ENCODE measurements around the gene FRMD8. TPM values are rescaled to one million over a fixed set of nuclear protein-coding genes. Genes with fewer than 3 reads are reported as not detected.

FRMD8 gene
- total and polyA plus RNA-seq, 4 donors = 2.8 to 22.8 (median 15.0) TPM

DNA sequence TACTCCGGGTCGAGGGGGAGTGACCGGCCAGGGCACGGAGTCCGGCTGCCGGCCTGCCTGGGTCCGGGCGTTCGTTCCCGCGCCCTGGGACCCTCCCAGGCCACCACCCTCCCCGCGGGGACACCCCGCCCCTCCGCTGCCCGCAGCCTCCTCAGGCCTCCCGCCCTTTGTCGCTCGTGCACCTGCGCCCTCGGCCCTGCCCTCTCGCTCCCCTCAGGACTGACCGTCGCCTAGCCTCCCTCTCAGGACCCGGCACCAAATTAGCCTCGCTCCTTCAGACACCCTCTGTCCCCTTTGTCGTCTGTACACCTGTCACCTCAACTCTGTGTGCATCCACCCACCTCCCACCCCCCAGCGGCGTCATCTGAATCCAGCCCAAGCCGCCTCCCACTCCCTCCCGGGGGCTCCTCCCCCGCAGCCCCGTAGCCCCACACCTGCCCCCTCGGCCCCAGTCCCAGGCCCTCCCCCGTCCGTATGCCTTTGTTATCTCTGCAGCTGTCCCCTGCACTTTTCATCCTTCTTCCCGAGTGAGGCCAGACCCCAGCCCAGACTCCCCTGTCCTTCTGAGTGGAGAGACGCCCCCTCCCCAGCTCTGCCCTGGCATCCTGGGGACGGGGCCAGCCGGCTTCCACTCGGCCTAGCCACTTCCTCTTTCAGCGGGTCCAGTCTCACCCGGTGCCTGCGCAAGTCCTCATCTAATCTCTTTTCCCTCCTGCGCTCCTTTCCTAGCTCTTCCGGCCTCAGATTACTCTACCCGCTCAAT lies 31.2 kb upstream of the FRMD8 start:
- TF ChIP-seq SP1 (IDR thresholded peaks at IDR 0.05) (no peak), RXRA (IDR thresholded peaks at IDR 0.05) (no peak), YY1 (IDR thresholded peaks at IDR 0.05) (no peak), GABPA (IDR thresholded peaks at IDR 0.05 in 1 of 2, conservative IDR thresholded peaks at IDR 0.05 in 1 of 2) (no peak), HNF4G (IDR thresholded peaks at IDR 0.05) (no peak), EGR1 (IDR thresholded peaks at IDR 0.05; ENCODE audit: low read depth in 2 of 2) (no peak), JUND (IDR thresholded peaks at IDR 0.05) (no peak), NR2F2 (IDR thresholded peaks at IDR 0.05) (no peak), TAF1 (conservative IDR thresholded peaks at IDR 0.05) (no peak), RAD21 (IDR thresholded peaks at IDR 0.05) (no peak)
- TF ChIP-seq, protein P1, sequence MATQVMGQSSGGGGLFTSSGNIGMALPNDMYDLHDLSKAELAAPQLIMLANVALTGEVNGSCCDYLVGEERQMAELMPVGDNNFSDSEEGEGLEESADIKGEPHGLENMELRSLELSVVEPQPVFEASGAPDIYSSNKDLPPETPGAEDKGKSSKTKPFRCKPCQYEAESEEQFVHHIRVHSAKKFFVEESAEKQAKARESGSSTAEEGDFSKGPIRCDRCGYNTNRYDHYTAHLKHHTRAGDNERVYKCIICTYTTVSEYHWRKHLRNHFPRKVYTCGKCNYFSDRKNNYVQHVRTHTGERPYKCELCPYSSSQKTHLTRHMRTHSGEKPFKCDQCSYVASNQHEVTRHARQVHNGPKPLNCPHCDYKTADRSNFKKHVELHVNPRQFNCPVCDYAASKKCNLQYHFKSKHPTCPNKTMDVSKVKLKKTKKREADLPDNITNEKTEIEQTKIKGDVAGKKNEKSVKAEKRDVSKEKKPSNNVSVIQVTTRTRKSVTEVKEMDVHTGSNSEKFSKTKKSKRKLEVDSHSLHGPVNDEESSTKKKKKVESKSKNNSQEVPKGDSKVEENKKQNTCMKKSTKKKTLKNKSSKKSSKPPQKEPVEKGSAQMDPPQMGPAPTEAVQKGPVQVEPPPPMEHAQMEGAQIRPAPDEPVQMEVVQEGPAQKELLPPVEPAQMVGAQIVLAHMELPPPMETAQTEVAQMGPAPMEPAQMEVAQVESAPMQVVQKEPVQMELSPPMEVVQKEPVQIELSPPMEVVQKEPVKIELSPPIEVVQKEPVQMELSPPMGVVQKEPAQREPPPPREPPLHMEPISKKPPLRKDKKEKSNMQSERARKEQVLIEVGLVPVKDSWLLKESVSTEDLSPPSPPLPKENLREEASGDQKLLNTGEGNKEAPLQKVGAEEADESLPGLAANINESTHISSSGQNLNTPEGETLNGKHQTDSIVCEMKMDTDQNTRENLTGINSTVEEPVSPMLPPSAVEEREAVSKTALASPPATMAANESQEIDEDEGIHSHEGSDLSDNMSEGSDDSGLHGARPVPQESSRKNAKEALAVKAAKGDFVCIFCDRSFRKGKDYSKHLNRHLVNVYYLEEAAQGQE (IDR thresholded peaks at IDR 0.05) = no peak
- TF ChIP-seq, protein P2, sequence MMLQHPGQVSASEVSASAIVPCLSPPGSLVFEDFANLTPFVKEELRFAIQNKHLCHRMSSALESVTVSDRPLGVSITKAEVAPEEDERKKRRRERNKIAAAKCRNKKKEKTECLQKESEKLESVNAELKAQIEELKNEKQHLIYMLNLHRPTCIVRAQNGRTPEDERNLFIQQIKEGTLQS (IDR thresholded peaks at IDR 0.05) = no peak
- TF ChIP-seq, protein P3, sequence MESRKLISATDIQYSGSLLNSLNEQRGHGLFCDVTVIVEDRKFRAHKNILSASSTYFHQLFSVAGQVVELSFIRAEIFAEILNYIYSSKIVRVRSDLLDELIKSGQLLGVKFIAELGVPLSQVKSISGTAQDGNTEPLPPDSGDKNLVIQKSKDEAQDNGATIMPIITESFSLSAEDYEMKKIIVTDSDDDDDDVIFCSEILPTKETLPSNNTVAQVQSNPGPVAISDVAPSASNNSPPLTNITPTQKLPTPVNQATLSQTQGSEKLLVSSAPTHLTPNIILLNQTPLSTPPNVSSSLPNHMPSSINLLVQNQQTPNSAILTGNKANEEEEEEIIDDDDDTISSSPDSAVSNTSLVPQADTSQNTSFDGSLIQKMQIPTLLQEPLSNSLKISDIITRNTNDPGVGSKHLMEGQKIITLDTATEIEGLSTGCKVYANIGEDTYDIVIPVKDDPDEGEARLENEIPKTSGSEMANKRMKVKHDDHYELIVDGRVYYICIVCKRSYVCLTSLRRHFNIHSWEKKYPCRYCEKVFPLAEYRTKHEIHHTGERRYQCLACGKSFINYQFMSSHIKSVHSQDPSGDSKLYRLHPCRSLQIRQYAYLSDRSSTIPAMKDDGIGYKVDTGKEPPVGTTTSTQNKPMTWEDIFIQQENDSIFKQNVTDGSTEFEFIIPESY (IDR thresholded peaks at IDR 0.05) = no peak
- 9% methylated on average over 47 of the region's 47 CpGs for WGBS
- H3K4me1 ChIP-seq (ENCODE audit: control insufficient read depth in 4 of 4, insufficient read depth in 4 of 4, low read length in 3 of 4) = peaks cover 3 to 31% (median 19%) of the 10 kb centered on the region in 4 donors
- no peak overlapping the region for H3K27ac ChIP-seq (ENCODE audit: low read depth in 1 of 2, low read length in 2 of 2)
- no peaks in the 10 kb centered on the region for H3K27me3 ChIP-seq (ENCODE audit: control insufficient read depth in 4 of 4, insufficient read depth in 4 of 4, low read length in 3 of 4)
- H3K9ac ChIP-seq (ENCODE audit: low read depth in 1 of 2, low read length in 2 of 2) = no peak overlapping the region
- peaks cover 0 to 18% (median 14%) of the 10 kb centered on the region in 4 donors for H3K36me3 ChIP-seq (ENCODE audit: control insufficient read depth in 4 of 4, insufficient read depth in 3 of 4, low read depth in 1 of 4, low read length in 3 of 4)
- no peak for DNase-seq (ENCODE audit: low spot score)
- peak overlapping the region; percentile 12 to 67 (median 40) for H3K4me3 ChIP-seq (ENCODE audit: low read depth in 1 of 3, low read length in 3 of 3)
- H3K9me3 ChIP-seq (ENCODE audit: control insufficient read depth in 4 of 4, low read length in 3 of 4) = no peaks in the 10 kb centered on the region

DNA sequence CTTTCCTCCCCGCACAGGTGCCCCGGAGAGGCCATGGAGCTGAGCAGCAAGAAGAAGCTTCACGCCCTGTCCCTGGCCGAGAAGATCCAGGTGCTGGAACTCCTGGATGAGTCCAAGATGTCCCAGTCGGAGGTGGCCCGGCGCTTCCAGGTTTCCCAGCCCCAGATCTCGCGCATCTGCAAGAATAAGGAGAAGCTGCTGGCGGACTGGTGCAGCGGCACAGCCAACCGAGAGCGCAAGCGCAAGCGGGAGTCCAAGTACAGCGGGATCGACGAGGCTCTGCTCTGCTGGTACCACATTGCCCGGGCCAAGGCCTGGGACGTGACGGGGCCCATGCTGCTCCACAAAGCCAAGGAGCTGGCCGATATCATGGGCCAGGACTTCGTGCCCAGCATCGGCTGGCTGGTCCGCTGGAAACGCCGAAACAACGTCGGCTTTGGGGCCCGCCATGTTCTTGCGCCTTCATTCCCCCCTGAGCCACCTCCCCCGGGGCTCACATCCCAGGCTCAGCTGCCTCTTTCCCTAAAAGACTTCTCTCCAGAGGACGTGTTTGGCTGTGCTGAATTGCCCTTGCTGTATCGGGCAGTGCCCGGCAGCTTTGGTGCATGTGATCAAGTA lies 30.6 kb upstream of the FRMD8 start:
- Histone ChIP-seq H3K27ac (ENCODE audit: low read depth in 1 of 2, low read length in 2 of 2) (no peak overlapping the region), H3K9ac (ENCODE audit: low read depth in 1 of 2, low read length in 2 of 2) (no peak overlapping the region), H3K36me3 (ENCODE audit: control insufficient read depth in 4 of 4, insufficient read depth in 3 of 4, low read depth in 1 of 4, low read length in 3 of 4) (peaks cover 0 to 13% (median 8%) of the 10 kb centered on the region in 4 donors), H3K27me3 (ENCODE audit: control insufficient read depth in 4 of 4, insufficient read depth in 4 of 4, low read length in 3 of 4) (no peaks in the 10 kb centered on the region), H3K4me3 (ENCODE audit: low read depth in 1 of 3, low read length in 3 of 3) (no peak overlapping the region), H3K4me1 (ENCODE audit: control insufficient read depth in 4 of 4, insufficient read depth in 4 of 4, low read length in 3 of 4) (peaks cover 3 to 31% (median 19%) of the 10 kb centered on the region in 4 donors), H3K9me3 (ENCODE audit: control insufficient read depth in 4 of 4, low read length in 3 of 4) (no peaks in the 10 kb centered on the region)
- TF ChIP-seq HNF4A (conservative IDR thresholded peaks at IDR 0.05) = no peak
- 67% methylated on average over 35 of the region's 35 CpGs for WGBS
- DNase-seq (ENCODE audit: low spot score) = no peak
